Bronchial epithelial cell (primary cell): ENCODE data around the gene ADAMTS7. TPM values are rescaled to one million over a fixed set of nuclear protein-coding genes. Genes with fewer than 3 reads are reported as not detected.
A peak's percentile ranks its signal among the peaks of the same experiment; 100 is the strongest.
"Not testable (repeated sequence)": the region's sequence is repeated elsewhere in the genome, so short reads cannot be mapped to it uniquely, and the experiment has no call there.

Experiments
- DNase-seq: peaks from one replicate; pipeline ENCODE4 v3.0.0-alpha.2; 2010; ENCODE audit warnings: low read depth
- FAIRE-seq: peaks from 2 replicates; lab custom pipeline; 2011; peaks lifted over from hg19 to GRCh38; lab: Jason Lieb, UNC
- H3K27me3 ChIP-seq: 2 replicates; pipeline ENCODE4 v1.5.1; 2011; ENCODE audit warnings: low read length; ENCODE audit not compliant: control insufficient read depth, insufficient read depth
- H3K36me3 ChIP-seq: 2 replicates; pipeline ENCODE4 v1.5.1; 2011; ENCODE audit warnings: low read length; ENCODE audit not compliant: control insufficient read depth, insufficient read depth
- H3K4me3 ChIP-seq: 2 replicates; pipeline ENCODE4 v1.5.1; 2011; ENCODE audit warnings: mild to moderate bottlenecking, low read depth, low read length, control low read depth
- total RNA-seq: library from RNA; depleted of rRNA; stranded (reverse); fragments of >200 nt; gene quantifications from 2 replicates; pipeline ENCODE4 v1.2.1, GENCODE V29; 2014
- TF ChIP-seq, protein P1 (sequence below): IDR thresholded peaks from 2 replicates; pipeline ENCODE4 v1.5.1; 2011; ENCODE audit warnings: mild to moderate bottlenecking, moderate library complexity, low read length, control low read depth, inconsistent platforms; ENCODE audit not compliant: insufficient read depth, severe bottlenecking

Gene ADAMTS7
- total RNA-seq, 1 donor from 2014 or later = 0.53 TPM

DNA sequence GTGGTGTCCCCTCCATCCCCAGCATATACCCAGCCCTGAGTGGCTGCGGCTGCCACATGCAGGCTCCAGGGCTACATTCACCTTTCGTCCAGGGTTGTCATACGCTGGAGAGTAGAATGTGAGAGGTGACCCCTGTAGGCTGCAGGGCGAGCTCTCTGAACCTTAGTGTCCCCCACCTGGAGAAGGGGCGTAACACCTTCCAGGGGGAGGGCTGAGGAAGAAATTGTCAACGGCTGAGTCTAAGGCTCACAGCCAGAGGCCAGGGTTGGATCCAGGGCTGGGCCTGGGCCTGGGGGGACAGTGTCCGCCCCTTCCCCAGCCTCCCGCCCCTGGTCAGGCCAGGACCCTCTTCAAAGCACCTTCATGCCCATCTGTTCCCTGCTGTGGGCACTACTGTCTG, 53.2 kb downstream of the ADAMTS7 start:
- not testable (repeated sequence) for H3K4me3 ChIP-seq, DNase-seq, H3K27me3 ChIP-seq, H3K36me3 ChIP-seq, FAIRE-seq

DNA sequence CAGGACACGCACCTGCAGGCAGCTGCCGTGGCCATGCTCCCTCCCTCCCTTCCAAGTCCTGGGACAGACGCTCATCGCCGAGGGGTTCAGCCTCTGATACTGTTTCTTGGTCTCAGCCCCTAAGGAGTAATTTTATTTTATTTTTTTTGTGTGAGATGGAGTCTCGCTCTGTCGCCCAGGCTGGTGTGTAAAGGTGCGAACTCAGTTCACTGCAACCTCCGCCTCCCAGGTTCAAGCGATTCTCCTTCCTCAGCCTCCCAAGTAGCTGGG, 53.7 kb downstream of the ADAMTS7 start:
- no peaks in the 10 kb centered on the region for H3K36me3 ChIP-seq
- H3K4me3 ChIP-seq = no peak overlapping the region
- H3K27me3 ChIP-seq = no peaks in the 10 kb centered on the region
- no peak for DNase-seq
- TF ChIP-seq, protein P1, sequence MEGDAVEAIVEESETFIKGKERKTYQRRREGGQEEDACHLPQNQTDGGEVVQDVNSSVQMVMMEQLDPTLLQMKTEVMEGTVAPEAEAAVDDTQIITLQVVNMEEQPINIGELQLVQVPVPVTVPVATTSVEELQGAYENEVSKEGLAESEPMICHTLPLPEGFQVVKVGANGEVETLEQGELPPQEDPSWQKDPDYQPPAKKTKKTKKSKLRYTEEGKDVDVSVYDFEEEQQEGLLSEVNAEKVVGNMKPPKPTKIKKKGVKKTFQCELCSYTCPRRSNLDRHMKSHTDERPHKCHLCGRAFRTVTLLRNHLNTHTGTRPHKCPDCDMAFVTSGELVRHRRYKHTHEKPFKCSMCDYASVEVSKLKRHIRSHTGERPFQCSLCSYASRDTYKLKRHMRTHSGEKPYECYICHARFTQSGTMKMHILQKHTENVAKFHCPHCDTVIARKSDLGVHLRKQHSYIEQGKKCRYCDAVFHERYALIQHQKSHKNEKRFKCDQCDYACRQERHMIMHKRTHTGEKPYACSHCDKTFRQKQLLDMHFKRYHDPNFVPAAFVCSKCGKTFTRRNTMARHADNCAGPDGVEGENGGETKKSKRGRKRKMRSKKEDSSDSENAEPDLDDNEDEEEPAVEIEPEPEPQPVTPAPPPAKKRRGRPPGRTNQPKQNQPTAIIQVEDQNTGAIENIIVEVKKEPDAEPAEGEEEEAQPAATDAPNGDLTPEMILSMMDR = no peak
- no peak for FAIRE-seq

DNA sequence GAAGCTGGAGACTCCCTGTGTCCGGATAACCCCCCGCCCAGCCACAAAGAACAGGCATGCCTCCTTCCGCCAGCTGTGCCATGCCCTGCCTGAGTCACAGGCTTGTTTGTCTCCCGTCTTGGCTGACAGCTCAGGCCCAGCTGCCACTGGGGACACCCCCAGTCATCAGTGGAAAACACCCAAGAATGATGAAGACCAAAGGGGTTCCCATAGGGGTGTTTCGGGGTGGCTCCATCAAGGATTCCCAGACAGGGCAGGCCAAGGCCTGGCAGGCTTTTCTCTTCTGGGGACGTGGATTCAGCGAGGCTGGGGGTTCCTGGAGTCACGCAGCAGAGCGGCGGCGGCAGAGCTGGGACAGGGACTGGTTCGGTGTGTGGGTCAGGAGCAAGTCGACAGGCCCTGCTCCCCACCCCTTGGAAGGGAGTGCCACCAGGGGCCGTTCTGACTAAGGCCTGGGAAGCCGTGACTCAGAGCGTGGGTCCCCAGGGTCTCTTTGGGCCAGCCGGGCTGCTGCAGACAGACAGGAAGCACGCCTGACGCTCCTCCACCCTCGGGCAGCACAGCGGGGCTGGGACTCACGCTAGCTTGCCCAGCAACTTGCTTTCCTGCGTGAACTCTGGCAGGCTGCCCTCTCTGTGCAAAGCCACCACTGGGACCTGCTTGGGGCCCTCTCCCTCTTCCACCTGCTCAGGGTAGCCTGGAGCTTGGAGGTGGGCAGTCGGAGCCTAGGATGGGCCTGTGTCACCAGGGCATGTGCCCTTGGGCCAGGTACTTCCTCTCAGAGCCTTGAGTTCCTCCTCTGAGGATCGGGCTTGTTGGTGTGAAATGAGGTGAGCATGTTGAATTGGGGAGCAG, 54.3 kb downstream of the ADAMTS7 start:
- not testable (repeated sequence) for H3K36me3 ChIP-seq, H3K4me3 ChIP-seq, FAIRE-seq, H3K27me3 ChIP-seq
- DNase-seq = peak; percentile 56

DNA sequence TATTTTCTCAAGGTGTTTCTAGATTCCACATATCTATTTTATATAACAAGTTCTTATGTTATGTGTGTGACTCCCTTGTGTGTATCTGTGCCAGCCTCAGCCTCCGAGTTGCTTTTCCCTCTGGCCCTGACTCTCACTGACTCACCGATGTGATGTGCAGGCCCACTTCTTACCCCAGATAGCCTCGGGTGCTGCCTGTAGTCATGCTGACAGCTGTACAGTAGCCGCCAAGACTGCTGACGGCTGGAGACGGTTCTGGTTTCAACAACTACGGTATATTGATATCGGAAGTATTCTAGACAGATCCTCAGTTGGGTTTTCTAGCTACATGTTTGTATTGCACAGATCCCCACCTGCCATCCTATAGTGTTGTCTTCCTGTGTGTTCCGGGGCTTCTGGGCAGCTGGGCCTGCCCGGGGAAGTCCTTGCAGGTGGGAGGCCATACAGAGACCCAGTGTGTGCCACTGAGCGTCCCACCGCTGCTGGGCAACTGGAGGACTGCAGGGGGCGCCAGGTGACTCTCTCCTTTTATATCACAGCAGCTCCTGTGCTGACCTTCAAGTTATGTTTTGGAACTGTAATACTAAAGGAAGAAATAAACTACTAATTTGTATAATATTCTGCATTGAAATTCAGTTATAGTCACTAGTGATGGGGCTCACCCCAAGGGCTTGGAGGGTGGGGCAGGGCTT, 55.2 kb downstream of the ADAMTS7 start:
- peak; percentile 56 for DNase-seq
- not testable (repeated sequence) for H3K27me3 ChIP-seq, H3K4me3 ChIP-seq, FAIRE-seq, H3K36me3 ChIP-seq
- TF ChIP-seq, protein P1 = peak; percentile 22

DNA sequence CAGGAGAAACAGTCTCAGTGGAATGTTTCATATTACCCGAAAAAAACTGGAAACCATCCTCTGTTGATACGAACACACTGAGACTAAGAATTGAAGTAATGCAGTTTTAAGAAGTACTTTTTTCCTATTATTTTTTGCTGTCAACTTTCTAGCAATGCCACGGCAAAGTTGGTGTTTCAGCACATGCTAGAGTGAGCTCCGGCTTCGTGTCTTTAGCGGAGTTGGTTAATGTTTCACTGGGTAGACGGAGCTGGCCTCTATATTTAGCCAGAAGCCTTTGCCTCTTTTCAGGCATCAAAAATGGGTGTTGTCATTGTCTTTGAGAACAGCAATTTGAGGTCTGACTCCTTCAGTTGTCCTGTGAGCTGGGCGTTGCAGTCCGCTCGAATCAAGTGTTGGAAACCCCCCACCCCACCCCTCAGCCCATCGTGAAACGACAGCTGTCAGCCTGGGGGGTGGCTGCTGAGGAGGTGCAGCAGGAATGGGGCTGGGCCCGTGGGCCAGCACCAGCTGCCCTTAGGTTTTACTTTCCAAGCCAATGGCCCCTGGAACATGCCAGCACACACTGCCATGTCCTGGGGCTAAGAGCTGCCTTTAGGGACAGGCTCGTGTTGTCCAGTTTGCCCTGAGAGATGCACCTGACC, 56.5 kb downstream of the ADAMTS7 start:
- H3K27me3 ChIP-seq, H3K36me3 ChIP-seq, DNase-seq, H3K4me3 ChIP-seq: not testable (repeated sequence)
- FAIRE-seq = peak; percentile 66

DNA sequence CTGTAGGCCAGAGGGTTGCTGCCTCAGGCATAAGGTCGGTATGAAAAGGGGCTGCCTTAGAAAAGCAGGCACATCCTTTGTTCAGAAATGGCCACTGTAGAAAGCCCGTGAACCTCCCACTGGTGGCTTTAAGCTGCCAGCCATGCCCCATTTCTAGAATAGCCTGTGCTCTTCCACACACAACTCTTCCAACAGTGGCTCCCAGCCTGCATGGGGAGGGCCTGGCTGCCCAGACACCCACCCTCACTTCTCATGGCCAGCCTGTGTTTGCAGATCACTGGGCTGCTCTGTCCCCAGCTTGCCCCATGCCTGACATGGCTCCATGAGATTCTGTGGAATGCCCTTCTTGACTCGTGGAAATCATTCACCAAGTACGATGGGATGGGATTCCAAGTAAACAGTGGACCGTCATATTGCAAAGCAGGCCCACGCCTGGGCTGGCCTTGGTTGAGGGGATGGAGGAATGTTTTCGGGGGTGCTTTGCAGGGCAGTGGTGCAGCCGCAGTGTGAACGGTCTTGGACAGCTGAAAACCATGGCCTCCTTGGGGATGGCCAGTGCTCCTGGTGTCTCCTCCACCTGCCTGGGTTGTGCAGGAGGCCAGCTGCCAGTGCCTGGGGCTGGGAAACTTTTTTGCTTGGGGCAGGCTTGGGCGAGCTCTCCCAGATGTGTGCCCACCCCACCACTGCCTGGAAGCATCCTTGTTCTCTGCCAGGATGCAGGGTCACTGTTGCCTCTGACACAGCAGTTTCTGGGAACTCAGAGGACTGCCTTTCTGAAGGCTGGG, 57.3 kb downstream of the ADAMTS7 start:
- H3K36me3 ChIP-seq, H3K4me3 ChIP-seq, H3K27me3 ChIP-seq, DNase-seq: not testable (repeated sequence)
- peak; percentile 83 for FAIRE-seq

DNA sequence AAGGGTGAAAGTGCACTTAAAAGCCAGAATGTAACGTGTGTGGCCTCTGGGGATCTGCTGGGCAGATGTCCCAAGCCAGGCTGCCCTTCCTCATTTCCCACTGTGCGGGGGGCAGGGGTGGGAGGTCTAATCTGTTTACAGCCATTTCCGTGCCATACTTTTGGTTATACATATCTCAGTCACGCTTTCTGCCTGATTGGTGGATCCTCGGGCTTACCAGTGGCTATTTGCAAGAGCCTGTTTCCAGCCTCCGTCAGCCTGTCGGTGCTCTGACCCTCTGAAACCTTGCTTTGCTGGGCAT, 58.0 kb downstream of the ADAMTS7 start:
- not testable (repeated sequence) for H3K36me3 ChIP-seq, DNase-seq, H3K27me3 ChIP-seq, H3K4me3 ChIP-seq
- peak; percentile 75 for FAIRE-seq
